HEK293 (cell line): ENCODE measurements around the gene VAPA.

Source experiments
- CTCF ChIP-seq: fragments of 450-650 bp; formaldehyde crosslinking; IDR thresholded peaks from 2 replicates; pipeline ENCODE4 v1.5.1; 2016; ENCODE audit warnings: missing biosample characterization, missing genetic modification characterization
- PRDM2 ChIP-seq: fragments of 450-650 bp; formaldehyde crosslinking; IDR thresholded peaks from 2 replicates; pipeline ENCODE4 v1.5.1; 2016; ENCODE audit warnings: missing biosample characterization, missing genetic modification characterization, borderline replicate concordance
- YY1 ChIP-seq: fragments of 450-650 bp; formaldehyde crosslinking; IDR thresholded peaks from 2 replicates; pipeline ENCODE4 v1.5.1; 2018; ENCODE audit warnings: missing biosample characterization, missing genetic modification characterization
- ZNF26 ChIP-seq: fragments of 450-650 bp; formaldehyde crosslinking; IDR thresholded peaks from 2 replicates; pipeline ENCODE4 v1.5.1; 2016; ENCODE audit warnings: missing biosample characterization, missing genetic modification characterization
- ZNF274 ChIP-seq, 2 experiments: fragments of 200-500 bp in 1 of 2; fragments of 450-650 bp in 1 of 2; sonication (Bioruptor generic) in 1 of 2; formaldehyde crosslinking in 1 of 2; IDR thresholded peaks; 2 replicates each; pipeline versions ENCODE4 v1.5.1 to v1.6.1; 2014 to 2016; ENCODE audit warnings: borderline replicate concordance in 1 of 2, inconsistent platforms in 1 of 2, low read length in 1 of 2, missing biosample characterization in 1 of 2, missing genetic modification characterization in 1 of 2
- ZNF292 ChIP-seq: fragments of 450-650 bp; formaldehyde crosslinking; IDR thresholded peaks from 2 replicates; pipeline ENCODE4 v1.5.1; 2016; ENCODE audit warnings: low read depth, missing biosample characterization, missing genetic modification characterization, borderline replicate concordance
- ZNF449 ChIP-seq: fragments of 450-650 bp; formaldehyde crosslinking; IDR thresholded peaks from 2 replicates; pipeline ENCODE4 v1.5.1; 2017; ENCODE audit warnings: missing biosample characterization, mild to moderate bottlenecking, missing genetic modification characterization, moderate library complexity
- ZNF580 ChIP-seq: fragments of 450-650 bp; formaldehyde crosslinking; IDR thresholded peaks from 2 replicates; pipeline ENCODE4 v1.5.1; 2016; ENCODE audit warnings: missing biosample characterization, missing genetic modification characterization
- ZNF843 ChIP-seq: fragments of 450-650 bp; formaldehyde crosslinking; IDR thresholded peaks from 2 replicates; pipeline ENCODE4 v1.5.1; 2016; ENCODE audit warnings: missing biosample characterization, missing genetic modification characterization
- ZSCAN4 ChIP-seq: fragments of 450-650 bp; formaldehyde crosslinking; IDR thresholded peaks from 2 replicates; pipeline ENCODE4 v1.5.1; 2017; ENCODE audit warnings: missing biosample characterization, missing genetic modification characterization
- ZXDB ChIP-seq: fragments of 450-650 bp; formaldehyde crosslinking; IDR thresholded peaks from 2 replicates; pipeline ENCODE4 v1.5.1; 2016; ENCODE audit warnings: missing biosample characterization, missing genetic modification characterization

GRCh38 chr18:9890957-9891356 is 22.9 kb upstream of the VAPA start:
- no peak for TF ChIP-seq CTCF (tag by site-specific recombination)
- no peak for TF ChIP-seq ZNF449 (tag by site-specific recombination)
- no peak for TF ChIP-seq ZNF580 (tag by site-specific recombination)
- TF ChIP-seq YY1 (tag by site-specific recombination), result no peak
- TF ChIP-seq ZNF843 (tag by site-specific recombination), result no peak
- TF ChIP-seq ZSCAN4 (tag by site-specific recombination), result no peak
- TF ChIP-seq ZXDB (tag by site-specific recombination), result no peak
- TF ChIP-seq ZNF274 (IDR thresholded peaks at IDR 0.05; ENCODE audit: low read length), result no peak
- TF ChIP-seq ZNF274 (tag by site-specific recombination; IDR thresholded peaks at IDR 0.05; ENCODE audit: borderline replicate concordance), result no peak
- TF ChIP-seq ZNF292, result no peak
- no peak for TF ChIP-seq ZNF26 (tag by site-specific recombination)
- TF ChIP-seq PRDM2 (tag by site-specific recombination), result no peak
